Transverse colon (tissue), 4 donors: ENCODE data around the gene PFKFB2. TPM values are rescaled to one million over a fixed set of nuclear protein-coding genes. Genes with fewer than 3 reads are reported as not detected.

Experiments
- DNase-seq: peaks from one replicate; pipeline ENCODE4 v3.0.0-alpha.2; 2019
- H3K27ac ChIP-seq, 4 donors: fragments of 200-600 bp; sonication (generic); 2 replicates each; pipeline ENCODE4 v1.5.1; 2016 to 2018; ENCODE audit warnings: inconsistent platforms in 4 of 4
- H3K27me3 ChIP-seq: fragments of 200-600 bp; sonication (generic); 2 replicates; pipeline ENCODE4 v1.5.1; 2017; ENCODE audit warnings: inconsistent platforms
- H3K36me3 ChIP-seq, 4 donors: fragments of 200-600 bp; sonication (generic); 2 replicates each; pipeline ENCODE4 v1.5.1; 2017 to 2019; ENCODE audit warnings: inconsistent platforms in 4 of 4
- H3K4me1 ChIP-seq, 4 donors: fragments of 200-600 bp; sonication (generic); 2 replicates each; pipeline ENCODE4 v1.5.1; 2017 to 2020; ENCODE audit warnings: inconsistent platforms in 4 of 4
- H3K4me3 ChIP-seq, 4 donors: fragments of 200-600 bp; sonication (generic); 1 replicate in 1 of 4; 2 replicates in 3 of 4; pipeline versions ENCODE4 v1.5.1 to v1.6.1; 2017 to 2019; ENCODE audit warnings: inconsistent platforms in 4 of 4
- H3K9me3 ChIP-seq, 2 donors: fragments of 200-600 bp; sonication (generic); 2 replicates each; pipeline ENCODE4 v1.5.1; 2017 to 2019; ENCODE audit warnings: inconsistent platforms in 2 of 2
- CTCF ChIP-seq, 5 experiments: fragments of 200-600 bp in 3 of 5; fragments of 450-650 bp in 2 of 5; sonication (generic) in 3 of 5; IDR thresholded peaks; 1 replicate in 2 of 5; 2 replicates in 3 of 5; pipeline ENCODE4 v1.5.1; 2016 to 2017; ENCODE audit warnings: antibody characterized with exemption in 5 of 5, inconsistent platforms in 3 of 5, mild to moderate bottlenecking in 2 of 5, moderate library complexity in 1 of 5
- EP300 ChIP-seq: sonication (generic); formaldehyde crosslinking; IDR thresholded peaks from one replicate; pipeline ENCODE4 v1.6.1; 2017; ENCODE audit warnings: antibody characterized with exemption, low read depth
- POLR2A ChIP-seq: fragments of 450-650 bp; IDR thresholded peaks from one replicate; pipeline ENCODE4 v1.6.1; 2016; ENCODE audit warnings: antibody characterized with exemption, mild to moderate bottlenecking, moderate library complexity
- POLR2AphosphoS5 ChIP-seq, 3 donors: sonication (generic); formaldehyde crosslinking; IDR thresholded peaks; one replicate each; pipeline ENCODE4 v1.6.1; 2016; ENCODE audit warnings: antibody characterized with exemption in 3 of 3
- WGBS, 2 donors: methylation state at CpG; one replicate each; pipeline ENCODE4 v1.1.5; 2018; ENCODE audit warnings: low coverage in 1 of 2; 5-methylcytosine and 5-hydroxymethylcytosine counted together
- in situ Hi-C, 4 donors: fragments of 200-750 bp; cut with MboI; loops; one replicate each; pipeline versions ENCODE4 v1.15.0 to v1.15.1; 2017; ENCODE audit warnings: low sequenced_read_pairs in 3 of 4, low pct_ligation_motif_present in 1 of 4, low pct_unique_long_range_greater_than_20kb in 1 of 4
- intact Hi-C: fragments of 100-400 bp; cut with DNase I; formaldehyde crosslinking; loops from one replicate; pipeline ENCODE4 v1.15.1; 2023; ENCODE audit warnings: low total_unique reads
- total RNA-seq, 4 donors: library from RNA; depleted of rRNA; stranded (reverse); fragments of >200 nt; gene quantifications; one replicate each; pipeline ENCODE4 v1.1.0, GENCODE V29; 2016

The PFKFB2 gene
- total RNA-seq, 4 donors from 2014 or later, result 84.2 to 155 (median 91.1) TPM

GRCh38 chr1:207103892-207104373 is 50.9 kb downstream of the PFKFB2 start, which contains the start of gene C4BPA:
TSS of gene C4BPA (plus strand) at chr1:207104233. CDS start at chr1:207113026, 8,793 bp downstream.
- Histone ChIP-seq H3K36me3 (no peaks in the 10 kb centered on the region), H3K4me1 (peaks cover 0 to 10% (median 0%) of the 10 kb centered on the region in 4 donors), H3K27ac (no peak within 1 kb of the TSS), H3K27me3 (no peaks in the 10 kb centered on the region), H3K9me3 (no peaks in the 10 kb centered on the region), H3K4me3 (no peak within 1 kb of the TSS)
- DNase-seq, result no peak
- in situ Hi-C loops, result no loop called here
- TF ChIP-seq POLR2A, result no peak
- TF ChIP-seq CTCF (IDR thresholded peaks at IDR 0.05), result no peak
- no peak for TF ChIP-seq POLR2AphosphoS5 (IDR thresholded peaks at IDR 0.05)
- TF ChIP-seq EP300, result no peak
- WGBS, 2 donors, result 57 to 63% methylated on average over 7 of the region's 7 CpGs
- intact Hi-C loops, result no loop called here

DNA sequence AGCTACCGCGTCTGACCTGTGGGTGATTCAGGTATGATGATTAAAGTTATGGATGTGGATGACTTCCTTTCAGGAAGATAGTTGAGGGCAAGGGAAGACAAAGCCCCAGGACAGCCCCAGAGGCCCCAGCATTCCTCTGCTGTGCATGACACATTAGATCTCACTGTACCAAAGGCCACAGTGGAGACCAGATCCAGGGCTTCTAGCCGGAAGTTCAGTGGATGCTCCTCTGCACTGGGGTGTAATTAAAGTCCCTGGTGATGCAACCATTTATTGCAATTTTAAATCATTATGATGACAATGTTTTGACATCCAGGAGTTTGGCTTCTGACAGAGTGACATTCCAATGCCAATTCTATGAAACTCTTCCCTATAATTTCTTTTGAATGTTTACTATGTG is 55.9 kb downstream of the PFKFB2 start:
- no peak overlapping the region for H3K27ac ChIP-seq
- peaks cover 0 to 4% (median 0%) of the 10 kb centered on the region in 4 donors for H3K4me1 ChIP-seq
- H3K4me3 ChIP-seq, result no peak overlapping the region
- TF ChIP-seq POLR2A (no peak), EP300 (no peak), POLR2AphosphoS5 (IDR thresholded peaks at IDR 0.05) (no peak), CTCF (IDR thresholded peaks at IDR 0.05) (no peak)
- intact Hi-C loops (no loop called here), in situ Hi-C loops (no loop called here)
- H3K27me3 ChIP-seq, result no peaks in the 10 kb centered on the region
- WGBS, 2 donors, result 88% methylated on average over 3 of the region's 3 CpGs; no CpG with 5 or more reads in 1 of the 2 donors
- no peak for DNase-seq
- no peaks in the 10 kb centered on the region for H3K9me3 ChIP-seq
- H3K36me3 ChIP-seq, result no peaks in the 10 kb centered on the region

DNA sequence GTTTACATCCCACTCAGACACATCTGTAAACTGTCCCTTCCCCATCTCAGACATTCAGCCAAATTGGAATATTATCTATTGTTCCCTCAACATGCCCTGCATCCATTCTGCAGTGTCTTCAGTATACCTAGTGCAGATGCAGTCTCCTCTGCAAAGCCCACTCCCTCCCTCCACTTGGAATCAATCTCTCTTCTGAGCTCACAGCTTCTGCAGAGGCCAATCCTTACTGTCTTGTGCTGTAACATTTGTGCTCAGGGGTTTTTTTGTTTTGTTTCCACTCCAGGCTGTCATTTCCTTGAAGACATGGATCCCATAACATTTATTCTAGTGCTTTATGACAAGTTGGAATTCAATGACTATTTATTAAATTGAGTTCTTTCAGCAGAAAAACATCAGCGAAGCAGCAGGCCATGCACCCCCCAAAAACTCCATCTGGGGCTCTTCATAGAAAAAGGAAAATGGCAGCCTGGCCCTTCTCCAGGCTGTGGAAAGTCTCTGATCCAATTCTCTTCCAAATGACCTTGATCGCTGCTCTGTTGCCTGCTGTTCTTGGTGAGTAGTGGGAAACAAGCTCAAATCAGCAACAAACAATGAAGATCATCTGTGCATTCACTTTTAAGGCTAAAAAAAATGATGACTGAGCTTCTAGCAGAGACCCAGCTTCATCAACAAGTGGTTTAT is 59.7 kb downstream of the PFKFB2 start:
- Histone ChIP-seq H3K4me1 (no peaks in the 10 kb centered on the region), H3K27ac (no peak overlapping the region), H3K36me3 (no peaks in the 10 kb centered on the region), H3K4me3 (no peak overlapping the region), H3K9me3 (no peaks in the 10 kb centered on the region), H3K27me3 (no peaks in the 10 kb centered on the region)
- intact Hi-C loops, result no loop called here
- in situ Hi-C loops, result no loop called here
- TF ChIP-seq POLR2A (no peak), CTCF (IDR thresholded peaks at IDR 0.05) (no peak), POLR2AphosphoS5 (IDR thresholded peaks at IDR 0.05) (no peak), EP300 (no peak)
- WGBS, 2 donors, result 69 to 80% methylated on average over 1 to 2 of the region's 2 CpGs
- no peak for DNase-seq

GRCh38 chr1:207115269-207115668 is 62.2 kb downstream of the PFKFB2 start:
- intact Hi-C loops, result no loop called here
- 74 to 91% methylated on average over 5 of the region's 5 CpGs for WGBS, 2 donors
- DNase-seq, result no peak

More at GRCh38 chr1:207115269-207115668, 62.2 kb downstream of the PFKFB2 start:
- Histone ChIP-seq H3K27ac (no peak overlapping the region), H3K4me3 (no peak overlapping the region), H3K36me3 (no peaks in the 10 kb centered on the region), H3K27me3 (no peaks in the 10 kb centered on the region), H3K9me3 (no peaks in the 10 kb centered on the region), H3K4me1 (no peaks in the 10 kb centered on the region)
- in situ Hi-C loops, result no loop called here
- TF ChIP-seq POLR2A (no peak), CTCF (IDR thresholded peaks at IDR 0.05) (no peak), POLR2AphosphoS5 (IDR thresholded peaks at IDR 0.05) (no peak), EP300 (no peak)
